ENCODE data around the gene PCDH1.

DNA sequence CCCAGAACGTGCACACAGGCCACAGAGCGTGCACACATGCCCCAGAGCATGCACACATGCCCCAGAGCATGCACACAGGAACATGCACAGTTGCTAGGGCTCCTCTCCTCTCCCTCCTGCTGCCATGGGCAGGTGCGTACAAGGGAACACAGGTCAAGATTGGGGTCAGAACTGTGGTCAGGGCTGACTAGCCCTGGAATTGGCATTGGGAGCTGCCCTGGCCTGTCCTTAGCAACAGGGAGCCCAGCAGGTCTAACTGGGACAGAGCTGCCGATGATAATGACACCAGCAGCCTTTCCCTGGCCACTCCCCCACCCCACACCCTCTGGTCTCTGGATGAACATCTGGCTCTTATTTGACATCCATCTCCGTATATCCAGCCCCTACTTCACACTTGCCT lies 8.0 kb downstream of the PCDH1 start:
- TF ChIP-seq, protein P1, sequence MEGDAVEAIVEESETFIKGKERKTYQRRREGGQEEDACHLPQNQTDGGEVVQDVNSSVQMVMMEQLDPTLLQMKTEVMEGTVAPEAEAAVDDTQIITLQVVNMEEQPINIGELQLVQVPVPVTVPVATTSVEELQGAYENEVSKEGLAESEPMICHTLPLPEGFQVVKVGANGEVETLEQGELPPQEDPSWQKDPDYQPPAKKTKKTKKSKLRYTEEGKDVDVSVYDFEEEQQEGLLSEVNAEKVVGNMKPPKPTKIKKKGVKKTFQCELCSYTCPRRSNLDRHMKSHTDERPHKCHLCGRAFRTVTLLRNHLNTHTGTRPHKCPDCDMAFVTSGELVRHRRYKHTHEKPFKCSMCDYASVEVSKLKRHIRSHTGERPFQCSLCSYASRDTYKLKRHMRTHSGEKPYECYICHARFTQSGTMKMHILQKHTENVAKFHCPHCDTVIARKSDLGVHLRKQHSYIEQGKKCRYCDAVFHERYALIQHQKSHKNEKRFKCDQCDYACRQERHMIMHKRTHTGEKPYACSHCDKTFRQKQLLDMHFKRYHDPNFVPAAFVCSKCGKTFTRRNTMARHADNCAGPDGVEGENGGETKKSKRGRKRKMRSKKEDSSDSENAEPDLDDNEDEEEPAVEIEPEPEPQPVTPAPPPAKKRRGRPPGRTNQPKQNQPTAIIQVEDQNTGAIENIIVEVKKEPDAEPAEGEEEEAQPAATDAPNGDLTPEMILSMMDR (IDR thresholded peaks at IDR 0.05; ENCODE audit: low read depth, low read length), result no peak
- no peak for TF ChIP-seq EZH2phosphoT487 (IDR thresholded peaks at IDR 0.05; ENCODE audit: low read depth)

Data from OCI-LY3 (cell line).